Neutrophil (primary cell): Measurements from ENCODE around the gene DIPK1B.

Experiments used
- H3K27ac ChIP-seq: fragments of 200-600 bp; sonication (generic); 2 replicates; pipeline ENCODE4 v1.5.1; 2016; ENCODE audit warnings: mild to moderate bottlenecking, moderate library complexity
- H3K27me3 ChIP-seq: fragments of 200-600 bp; sonication (generic); 2 replicates; pipeline ENCODE4 v1.6.0; 2016; ENCODE audit warnings: mild to moderate bottlenecking
- H3K36me3 ChIP-seq: fragments of 200-600 bp; sonication (generic); 2 replicates; pipeline ENCODE4 v1.5.1; 2017
- H3K4me1 ChIP-seq, 2 experiments: fragments of 200-600 bp in 1 of 2; sonication (generic) in 1 of 2; 1 replicate in 1 of 2; 2 replicates in 1 of 2; pipeline versions ENCODE4 v1.5.1 to v1.6.1; 2013 to 2016; ENCODE audit warnings: low read depth in 1 of 2, low read length in 1 of 2, mild to moderate bottlenecking in 1 of 2, moderate library complexity in 1 of 2; ENCODE audit not compliant: control insufficient read depth in 1 of 2, insufficient read depth in 1 of 2
- H3K4me3 ChIP-seq, 2 experiments: fragments of 200-600 bp in 1 of 2; sonication (generic) in 1 of 2; 1 replicate in 1 of 2; 2 replicates in 1 of 2; pipeline ENCODE4 v1.5.1; 2013 to 2016; ENCODE audit warnings: low read depth in 1 of 2, low read length in 1 of 2, mild to moderate bottlenecking in 1 of 2, moderate library complexity in 1 of 2
- H3K9me3 ChIP-seq: fragments of 200-600 bp; sonication (generic); 2 replicates; pipeline ENCODE4 v1.5.1; 2016
- TF ChIP-seq, protein P1 (sequence below): fragments of 200-600 bp; sonication (generic); IDR thresholded peaks from 2 replicates; pipeline ENCODE4 v1.5.1; 2016; ENCODE audit warnings: antibody characterized with exemption

DIPK1B gene

GRCh38 chr9:136665704-136666371 lies 46.5 kb upstream of the DIPK1B start:
- Histone ChIP-seq H3K36me3 (no peaks in the 10 kb centered on the region), H3K4me1 (peaks cover 4 to 11% of the 10 kb centered on the region in 2 experiments), H3K4me3 (no peak overlapping the region), H3K27ac (no peak overlapping the region), H3K27me3 (peaks cover 96% of the 10 kb centered on the region), H3K9me3 (no peaks in the 10 kb centered on the region)
- TF ChIP-seq, protein P1, sequence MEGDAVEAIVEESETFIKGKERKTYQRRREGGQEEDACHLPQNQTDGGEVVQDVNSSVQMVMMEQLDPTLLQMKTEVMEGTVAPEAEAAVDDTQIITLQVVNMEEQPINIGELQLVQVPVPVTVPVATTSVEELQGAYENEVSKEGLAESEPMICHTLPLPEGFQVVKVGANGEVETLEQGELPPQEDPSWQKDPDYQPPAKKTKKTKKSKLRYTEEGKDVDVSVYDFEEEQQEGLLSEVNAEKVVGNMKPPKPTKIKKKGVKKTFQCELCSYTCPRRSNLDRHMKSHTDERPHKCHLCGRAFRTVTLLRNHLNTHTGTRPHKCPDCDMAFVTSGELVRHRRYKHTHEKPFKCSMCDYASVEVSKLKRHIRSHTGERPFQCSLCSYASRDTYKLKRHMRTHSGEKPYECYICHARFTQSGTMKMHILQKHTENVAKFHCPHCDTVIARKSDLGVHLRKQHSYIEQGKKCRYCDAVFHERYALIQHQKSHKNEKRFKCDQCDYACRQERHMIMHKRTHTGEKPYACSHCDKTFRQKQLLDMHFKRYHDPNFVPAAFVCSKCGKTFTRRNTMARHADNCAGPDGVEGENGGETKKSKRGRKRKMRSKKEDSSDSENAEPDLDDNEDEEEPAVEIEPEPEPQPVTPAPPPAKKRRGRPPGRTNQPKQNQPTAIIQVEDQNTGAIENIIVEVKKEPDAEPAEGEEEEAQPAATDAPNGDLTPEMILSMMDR: no peak

- no peak overlapping the region for H3K27ac ChIP-seq
- no peaks in the 10 kb centered on the region for H3K9me3 ChIP-seq
- H3K4me1 ChIP-seq: peaks cover 4 to 11% of the 10 kb centered on the region in 2 experiments
- peaks cover 89% of the 10 kb centered on the region for H3K27me3 ChIP-seq
- no peak overlapping the region for H3K4me3 ChIP-seq
- TF ChIP-seq, protein P1: no peak
- no peaks in the 10 kb centered on the region for H3K36me3 ChIP-seq
Observed at GRCh38 chr9:136666372-136667213, 45.8 kb upstream of the DIPK1B start.

DNA sequence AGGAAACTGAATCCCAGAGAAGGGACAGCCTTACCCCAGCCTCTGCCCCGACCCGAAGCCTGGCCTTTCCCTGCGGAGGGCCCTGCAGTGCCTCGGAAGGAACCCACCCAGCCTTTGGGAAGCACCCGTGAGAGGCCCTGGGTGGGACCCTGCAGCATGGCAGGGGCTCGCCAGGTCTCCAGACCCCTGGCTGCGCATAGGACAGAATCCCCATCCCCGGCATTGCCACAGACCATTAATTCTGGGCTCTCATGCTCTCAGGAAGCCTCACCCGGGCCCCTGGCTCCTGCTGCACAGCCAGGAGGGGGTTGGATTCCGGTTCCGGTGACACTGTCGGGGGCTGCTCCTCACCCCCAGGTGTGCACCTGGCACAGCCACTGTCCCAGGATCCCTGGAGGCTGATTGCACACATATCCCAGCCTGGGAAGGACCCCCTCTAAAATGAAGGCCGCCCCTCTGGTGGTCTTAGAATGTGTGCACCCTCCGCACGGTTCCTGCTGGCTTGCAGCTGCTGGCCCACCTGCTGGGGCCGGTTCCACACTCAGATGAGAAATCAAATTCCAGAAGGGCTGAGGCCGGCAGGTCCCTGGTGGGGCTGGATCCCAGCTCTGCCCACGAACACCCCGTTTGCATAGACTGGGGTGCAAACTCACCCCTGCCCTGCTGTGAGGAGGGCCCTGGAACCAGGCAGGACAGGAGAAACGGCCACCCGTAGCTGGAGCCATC lies 45.0 kb upstream of the DIPK1B start:
- H3K4me3 ChIP-seq: no peak overlapping the region
- TF ChIP-seq, protein P1: no peak

GRCh38 chr9:136667940-136668760 lies 44.2 kb upstream of the DIPK1B start:
- H3K36me3 ChIP-seq: peaks cover 12% of the 10 kb centered on the region
- peaks cover 4 to 11% of the 10 kb centered on the region in 2 experiments for H3K4me1 ChIP-seq
- TF ChIP-seq, protein P1: no peak
- H3K27me3 ChIP-seq: peaks cover 73% of the 10 kb centered on the region
- no peak overlapping the region for H3K27ac ChIP-seq
- no peak overlapping the region for H3K4me3 ChIP-seq
- H3K9me3 ChIP-seq: no peaks in the 10 kb centered on the region

More for the DNA sequence above, 45.0 kb upstream of the DIPK1B start:
- H3K27ac ChIP-seq: no peak overlapping the region
- H3K36me3 ChIP-seq: peaks cover 4% of the 10 kb centered on the region
- H3K27me3 ChIP-seq: peaks cover 81% of the 10 kb centered on the region
- no peaks in the 10 kb centered on the region for H3K9me3 ChIP-seq
- peaks cover 4 to 11% of the 10 kb centered on the region in 2 experiments for H3K4me1 ChIP-seq
